Body of pancreas (tissue), 4 donors: ENCODE measurements around the gene DYSF. TPM values are rescaled to one million over a fixed set of nuclear protein-coding genes. Genes with fewer than 3 reads are reported as not detected.

Experiments used
- ATAC-seq: fragments of 150-250 bp; one replicate; pipeline ENCODE4 v1.9.1; 2016
- DNase-seq, 4 donors: peaks; one replicate each; pipeline ENCODE4 v3.0.0-alpha.2; 2019
- H3K27ac ChIP-seq, 4 donors: fragments of 200-600 bp; sonication (generic); 1 replicate in 3 of 4; 2 replicates in 1 of 4; pipeline versions ENCODE4 v1.5.1 to v1.6.1; 2016 to 2019; ENCODE audit warnings: mild to moderate bottlenecking in 1 of 4, mixed read lengths in 1 of 4, moderate library complexity in 1 of 4
- H3K27me3 ChIP-seq, 2 donors: fragments of 200-600 bp; sonication (generic); one replicate each; pipeline ENCODE4 v1.6.0; 2016; ENCODE audit warnings: mild to moderate bottlenecking in 1 of 2
- H3K36me3 ChIP-seq, 2 donors: fragments of 200-600 bp; sonication (generic); replicated peaks in 1 of 2; 2 replicates each; pipeline ENCODE4 v1.5.1; 2016; ENCODE audit warnings: low read depth in 2 of 2; ENCODE audit not compliant: insufficient read depth in 1 of 2
- H3K4me1 ChIP-seq: fragments of 200-600 bp; sonication (generic); one replicate; pipeline ENCODE4 v1.6.0; 2016
- H3K4me3 ChIP-seq, 2 donors: fragments of 200-600 bp; sonication (generic); 1 replicate in 1 of 2; 2 replicates in 1 of 2; pipeline ENCODE4 v1.5.1; 2016 to 2019
- H3K9me3 ChIP-seq, 3 donors: fragments of 200-600 bp; sonication (generic); 1 replicate in 2 of 3; 2 replicates in 1 of 3; pipeline ENCODE4 v1.5.1; 2016
- CTCF ChIP-seq, 7 experiments: fragments of 450-650 bp in 4 of 7; fragments of 200-600 bp in 3 of 7; sonication (generic) in 3 of 7; IDR thresholded peaks; one replicate each; pipeline ENCODE4 v1.5.1; 2016 to 2019; ENCODE audit warnings: antibody characterized with exemption in 7 of 7
- POLR2A ChIP-seq, 3 donors: fragments of 450-650 bp; IDR thresholded peaks; one replicate each; pipeline ENCODE4 v1.6.1; 2016; ENCODE audit warnings: antibody characterized with exemption in 3 of 3, mild to moderate bottlenecking in 2 of 3
- WGBS, 2 donors: methylation state at CpG; one replicate each; pipeline ENCODE4 v1.1.5; 2017; 5-methylcytosine and 5-hydroxymethylcytosine counted together
- intact Hi-C: fragments of 100-400 bp; cut with DNase I; formaldehyde crosslinking; loops from one replicate; pipeline ENCODE4 v1.15.1; 2023
- total RNA-seq, 2 donors: library from RNA; depleted of rRNA; stranded (reverse); fragments of >200 nt; gene quantifications; one replicate each; pipeline ENCODE4 v1.1.0, GENCODE V29; 2016

Gene DYSF
- total RNA-seq, 2 donors from 2014 or later: 3.1 to 10.9 TPM

GRCh38 chr2:71544919-71545571 is 91.7 kb downstream of the DYSF start:
- TF ChIP-seq POLR2A (IDR thresholded peaks at IDR 0.05) (no peak), CTCF (IDR thresholded peaks at IDR 0.05) (no peak)
- ATAC-seq: peak; percentile 49
- H3K9me3 ChIP-seq: no peaks in the 10 kb centered on the region
- 34 to 40% methylated on average over 9 of the region's 9 CpGs for WGBS, 2 donors
- H3K27me3 ChIP-seq: no peaks in the 10 kb centered on the region
- intact Hi-C loops: loop anchor here (5.0 kb wide), 1 partner anchor 607 kb away; no protein-coding TSS in a partner anchor
- peaks cover 9% of the 10 kb centered on the region for H3K4me1 ChIP-seq
- peak overlapping the region in 2 of 4 donors; percentile 32 to 33 for H3K27ac ChIP-seq
- DNase-seq: peak in 2 of 4 donors; percentile 16 to 31
- no peaks in the 10 kb centered on the region for H3K36me3 ChIP-seq
- H3K4me3 ChIP-seq: no peak overlapping the region

DNA sequence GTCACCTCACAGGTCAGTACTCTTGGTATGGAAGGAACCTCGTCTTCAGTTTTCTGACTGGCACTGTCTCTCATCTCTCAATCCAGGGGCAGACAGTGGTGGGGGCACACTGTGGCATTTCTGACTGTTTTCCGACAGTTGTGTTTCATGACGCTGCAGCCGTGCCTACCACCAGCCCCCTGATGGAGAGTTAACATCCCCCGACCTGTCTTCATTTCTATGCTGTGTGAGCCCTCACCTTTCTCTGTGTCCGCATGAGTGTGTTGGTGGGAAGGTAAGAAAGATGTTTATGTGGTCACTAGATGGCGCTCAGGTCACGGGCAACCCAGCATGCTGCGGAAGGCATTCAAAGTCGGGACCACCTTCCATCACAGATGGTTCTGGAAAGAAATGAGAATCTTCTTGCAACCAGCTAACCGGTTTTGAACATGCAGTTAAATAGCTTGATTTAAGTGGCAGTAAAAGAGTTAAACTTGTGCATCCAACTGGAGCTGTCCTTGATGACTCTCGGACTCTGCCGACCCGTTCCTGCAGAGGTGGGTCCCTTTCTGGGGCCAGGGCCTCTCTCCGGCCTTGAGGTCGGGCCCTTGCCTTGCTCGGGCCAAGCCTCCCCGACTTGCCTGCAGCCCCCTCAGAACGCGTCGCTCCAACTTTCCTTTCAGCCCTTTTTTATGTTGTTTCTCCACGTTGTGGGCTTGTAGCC is 92.4 kb downstream of the DYSF start:
- H3K4me1 ChIP-seq: peaks cover 9% of the 10 kb centered on the region
- TF ChIP-seq POLR2A (IDR thresholded peaks at IDR 0.05) (no peak), CTCF (IDR thresholded peaks at IDR 0.05) (peak; percentile 35 to 77 (median 65))
- no peaks in the 10 kb centered on the region for H3K36me3 ChIP-seq
- ATAC-seq (peak; percentile 62), DNase-seq (peak; percentile 51 to 59 (median 56))
- H3K9me3 ChIP-seq: no peaks in the 10 kb centered on the region
- no peak overlapping the region for H3K4me3 ChIP-seq
- intact Hi-C loops: loop anchor here (5.0 kb wide), 1 partner anchor 607 kb away; no protein-coding TSS in a partner anchor
- H3K27me3 ChIP-seq: no peaks in the 10 kb centered on the region
- H3K27ac ChIP-seq: no peak overlapping the region
- 18% methylated on average over 21 to 22 of the region's 22 CpGs for WGBS, 2 donors

- DNase-seq: no peak
- no peaks in the 10 kb centered on the region for H3K36me3 ChIP-seq
- intact Hi-C loops: loop anchor here (5.0 kb wide), 1 partner anchor 606 kb away; no protein-coding TSS in a partner anchor
- no peaks in the 10 kb centered on the region for H3K9me3 ChIP-seq
- TF ChIP-seq CTCF (IDR thresholded peaks at IDR 0.05) (no peak), POLR2A (IDR thresholded peaks at IDR 0.05) (no peak)
- peaks cover 9% of the 10 kb centered on the region for H3K4me1 ChIP-seq
- no peaks in the 10 kb centered on the region for H3K27me3 ChIP-seq
- 35 to 51% methylated on average over 3 of the region's 3 CpGs for WGBS, 2 donors
- H3K27ac ChIP-seq: no peak overlapping the region
- ATAC-seq: no peak
- no peak overlapping the region for H3K4me3 ChIP-seq
Observed at GRCh38 chr2:71546275-71546638, 92.9 kb downstream of the DYSF start.

DNA sequence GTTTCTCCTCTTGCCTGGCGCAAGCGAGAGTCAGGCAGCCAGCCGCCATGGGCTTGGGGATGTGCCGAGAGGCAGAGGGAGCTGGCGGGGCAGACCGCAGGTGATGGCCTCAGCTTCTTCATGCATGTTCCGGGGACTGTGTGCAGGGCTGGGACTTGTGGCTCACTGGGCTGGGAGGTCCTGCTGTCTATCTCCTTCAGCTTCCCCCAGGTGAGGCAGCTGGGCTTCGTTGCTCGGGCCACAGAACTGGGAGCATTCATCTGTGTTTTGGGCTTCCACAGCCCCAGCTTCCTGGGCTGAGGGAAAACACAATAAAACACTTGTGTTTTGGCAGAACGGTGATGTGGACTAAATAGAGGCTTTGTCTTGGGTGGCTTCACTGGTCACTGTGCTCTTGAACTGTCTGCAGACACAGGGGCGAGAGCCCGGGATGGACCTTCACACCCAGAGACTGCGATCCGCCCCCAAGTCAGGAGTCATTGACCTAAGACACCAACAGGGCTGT is 93.5 kb downstream of the DYSF start:
- H3K36me3 ChIP-seq: no peaks in the 10 kb centered on the region
- TF ChIP-seq CTCF (IDR thresholded peaks at IDR 0.05): no peak
- TF ChIP-seq POLR2A (IDR thresholded peaks at IDR 0.05): no peak
- peaks cover 9% of the 10 kb centered on the region for H3K4me1 ChIP-seq
- DNase-seq: peak in 1 of 4 donors; percentile 4
- intact Hi-C loops: loop anchor here (5.0 kb wide), 1 partner anchor 605 kb away; no protein-coding TSS in a partner anchor
- no peak overlapping the region for H3K27ac ChIP-seq
- no peaks in the 10 kb centered on the region for H3K27me3 ChIP-seq
- ATAC-seq: no peak
- H3K9me3 ChIP-seq: no peaks in the 10 kb centered on the region
- WGBS, 2 donors: 82 to 83% methylated on average over 10 of the region's 14 CpGs
- no peak overlapping the region for H3K4me3 ChIP-seq
